ENCODE data around the gene RFX1. TPM values are rescaled to one million over a fixed set of nuclear protein-coding genes. Genes with fewer than 3 reads are reported as not detected.
"Not testable (repeated sequence)": the region's sequence is repeated elsewhere in the genome, so short reads cannot be mapped to it uniquely, and the experiment has no call there.

Gene RFX1
- total RNA-seq, 1 donor from 2014 or later = 16.2 TPM

GRCh38 chr19:14028901-14029300 is 22.8 kb upstream of the RFX1 start:
- intact Hi-C loops (cut with micrococcal nuclease) = no loop called here

GRCh38 chr19:14027856-14028450 is 21.8 kb upstream of the RFX1 start, which contains the start of gene RLN3:
TSS of gene RLN3 (plus strand) at chr19:14028148. CDS start at chr19:14028205, 57 bp downstream.
- intact Hi-C loops (cut with micrococcal nuclease) = no loop called here

- intact Hi-C loops (cut with micrococcal nuclease) = not testable (repeated sequence)
Measured at GRCh38 chr19:14026652-14027192, 20.6 kb upstream of the RFX1 start.

GRCh38 chr19:14023404-14024235 is 17.5 kb upstream of the RFX1 start:
- intact Hi-C loops (cut with micrococcal nuclease) = no loop called here

- intact Hi-C loops (cut with micrococcal nuclease) = no loop called here
Measured at GRCh38 chr19:14022469-14022868, 16.3 kb upstream of the RFX1 start.

- intact Hi-C loops (cut with micrococcal nuclease) = no loop called here
Measured at GRCh38 chr19:14021474-14021873, 15.4 kb upstream of the RFX1 start.

GRCh38 chr19:14019739-14020138 is 13.6 kb upstream of the RFX1 start:
- intact Hi-C loops (cut with micrococcal nuclease) = not testable (repeated sequence)

GRCh38 chr19:14019100-14019499 is 13.0 kb upstream of the RFX1 start:
- intact Hi-C loops (cut with micrococcal nuclease) = no loop called here

- intact Hi-C loops (cut with micrococcal nuclease) = no loop called here
Measured at GRCh38 chr19:14015524-14016035, 9.5 kb upstream of the RFX1 start.

- intact Hi-C loops (cut with micrococcal nuclease) = no loop called here
Measured at GRCh38 chr19:14012378-14012915, 6.3 kb upstream of the RFX1 start.

- intact Hi-C loops (cut with micrococcal nuclease) = loop anchor here (1.0 to 10.0 kb wide), 16 partner anchors 21 to 855 kb away; partner anchors contain the start of genes ADGRE5, ASF1B, BRME1 and CC2D1A
Measured at GRCh38 chr19:14006766-14007562, 844 bp upstream of the RFX1 start.

- intact Hi-C loops (cut with micrococcal nuclease) = loop anchor here (1.0 to 10.0 kb wide), 16 partner anchors 19 to 853 kb away; partner anchors contain the start of genes ADGRE5, ASF1B, BRME1 and CC2D1A
Measured at GRCh38 chr19:14005349-14006084, 603 bp downstream of the RFX1 start.

- intact Hi-C loops (cut with micrococcal nuclease) = loop anchor here (5.0 to 10.0 kb wide), 3 partner anchors 378 to 852 kb away; partner anchors contain the start of genes ADGRE5, IER2, STX10 and TECR
Measured at GRCh38 chr19:14004619-14005348, 1.3 kb downstream of the RFX1 start.

- intact Hi-C loops (cut with micrococcal nuclease) = loop anchor here (10.0 kb wide), 1 partner anchor 521 kb away; the partner anchor contains the start of gene TECR
Measured at GRCh38 chr19:14003251-14004055, 2.7 kb downstream of the RFX1 start.

GRCh38 chr19:14002571-14003250 is 3.4 kb downstream of the RFX1 start:
- intact Hi-C loops (cut with micrococcal nuclease) = loop anchor here (1.0 to 10.0 kb wide), 2 partner anchors 16 to 522 kb away; partner anchors contain the start of gene TECR

GRCh38 chr19:14000691-14001375 is 5.3 kb downstream of the RFX1 start:
- intact Hi-C loops (cut with micrococcal nuclease) = loop anchor here (10.0 kb wide), 1 partner anchor 524 kb away; the partner anchor contains the start of gene TECR

- intact Hi-C loops (cut with micrococcal nuclease) = no loop called here
Measured at GRCh38 chr19:13999085-13999484, 7.0 kb downstream of the RFX1 start.

Measured in T-helper 1 cell treated with Interleukin-12 subunit alpha and Interleukin-12 subunit beta and Interleukin-4 antibody, amounts not matched to agents 30 ng/mL and 1 ng/mL, for 36 hours (primary cell).